Measurements from ENCODE around the gene APCDD1L.
"Not testable (repeated sequence)": the region's sequence is repeated elsewhere in the genome, so short reads cannot be mapped to it uniquely, and the experiment has no call there.

APCDD1L gene

GRCh38 chr20:58514321-58515232, 622 bp downstream of the APCDD1L start:
- no peak for DNase-seq (ENCODE audit: low read depth in 2 of 2)

- no peak for DNase-seq (ENCODE audit: low read depth in 2 of 2)
These were observed 1.5 kb downstream of the APCDD1L start for GRCh38 chr20:58513580-58514285.

GRCh38 chr20:58512808-58513552, 2.2 kb downstream of the APCDD1L start:
- no peak for DNase-seq (ENCODE audit: low read depth in 2 of 2)

GRCh38 chr20:58511861-58512260, 3.3 kb downstream of the APCDD1L start:
- DNase-seq (ENCODE audit: low read depth in 2 of 2): no peak

GRCh38 chr20:58511364-58511763, 3.8 kb downstream of the APCDD1L start:
- DNase-seq (ENCODE audit: low read depth in 2 of 2): no peak

- no peak for DNase-seq (ENCODE audit: low read depth in 2 of 2)
These were observed 4.3 kb downstream of the APCDD1L start for GRCh38 chr20:58510921-58511320.

- no peak for DNase-seq (ENCODE audit: low read depth in 2 of 2)
These were observed 6.3 kb downstream of the APCDD1L start for GRCh38 chr20:58508762-58509395.

GRCh38 chr20:58506999-58507398, 8.2 kb downstream of the APCDD1L start:
- DNase-seq (ENCODE audit: low read depth in 2 of 2): not testable (repeated sequence)

- no peak for DNase-seq (ENCODE audit: low read depth in 2 of 2)
These were observed 10.6 kb downstream of the APCDD1L start for GRCh38 chr20:58504566-58504965.

GRCh38 chr20:58503668-58504067, 11.5 kb downstream of the APCDD1L start:
- DNase-seq (ENCODE audit: low read depth in 2 of 2): no peak

- no peak for DNase-seq (ENCODE audit: low read depth in 2 of 2)
These were observed 14.9 kb downstream of the APCDD1L start for GRCh38 chr20:58500256-58500655.

- DNase-seq (ENCODE audit: low read depth in 2 of 2): no peak
These were observed 16.6 kb downstream of the APCDD1L start for GRCh38 chr20:58498470-58499068.

GRCh38 chr20:58497724-58498469, 17.3 kb downstream of the APCDD1L start:
- DNase-seq (ENCODE audit: low read depth in 2 of 2): no peak

- no peak for DNase-seq (ENCODE audit: low read depth in 2 of 2)
These were observed 18.0 kb downstream of the APCDD1L start for GRCh38 chr20:58497076-58497641.

GRCh38 chr20:58496429-58496769, 18.8 kb downstream of the APCDD1L start:
- DNase-seq (ENCODE audit: low read depth in 2 of 2): no peak

- DNase-seq (ENCODE audit: low read depth in 2 of 2): no peak
These were observed 19.4 kb downstream of the APCDD1L start for GRCh38 chr20:58495623-58496428.

- no peak for DNase-seq (ENCODE audit: low read depth in 2 of 2)
These were observed 20.1 kb downstream of the APCDD1L start for GRCh38 chr20:58494923-58495622.

GRCh38 chr20:58492795-58493524, 22.2 kb downstream of the APCDD1L start:
- no peak for DNase-seq (ENCODE audit: low read depth in 2 of 2)

All from stimulated activated CD4-positive, alpha-beta T cell treated with anti-CD3 and anti-CD28 coated beads, Interleukin-4, amount 100 ng/mL, for 48 hours (primary cell).